AG04450 (cell line): ENCODE results near the gene CFAP54. TPM values are rescaled to one million over a fixed set of nuclear protein-coding genes. Genes with fewer than 3 reads are reported as not detected.

Experiments
- CTCF ChIA-PET: fragments of 300-600, 350-600 bp; formaldehyde crosslinking; extraction: SDS; loops from one replicate; lab custom pipeline; 2022; ENCODE audit warnings: antibody characterized with exemption, inconsistent platforms; lab: Charles Lee
- POLR2A ChIA-PET: fragments of 350-600 bp; formaldehyde crosslinking; extraction: SDS; loops from one replicate; lab custom pipeline; 2021; ENCODE audit warnings: antibody characterized with exemption, inconsistent platforms; lab: Yijun Ruan, JAX
- DNase-seq: peaks from one replicate; pipeline ENCODE4 v3.0.0-alpha.2; 2011; ENCODE audit warnings: low read depth, low spot score
- H3K27ac ChIP-seq: one replicate; pipeline ENCODE4 v1.5.1; 2012; ENCODE audit warnings: low read depth, low read length, control low read depth
- H3K27me3 ChIP-seq: one replicate; pipeline ENCODE4 v1.6.0; 2012; ENCODE audit warnings: low read length; ENCODE audit not compliant: control insufficient read depth, insufficient read depth
- H3K4me3 ChIP-seq: 2 replicates; pipeline ENCODE4 v1.5.1; 2011; ENCODE audit warnings: mild to moderate bottlenecking, low read depth, low read length, control low read depth
- H3K9me3 ChIP-seq: 2 replicates; pipeline ENCODE4 v1.5.1; 2012; ENCODE audit warnings: low read length; ENCODE audit not compliant: control insufficient read depth, insufficient read depth
- polyA plus RNA-seq: library from polyadenylated mRNA; depleted of rRNA; stranded (reverse); fragments of >200 nt; gene quantifications from 2 replicates; pipeline ENCODE4 v1.2.3, GENCODE V29; 2011
- TF ChIP-seq, protein P1 (sequence below): IDR thresholded peaks from 2 replicates; pipeline ENCODE4 v1.5.1; 2011; ENCODE audit warnings: low read depth, low read length, control low read depth, inconsistent platforms

Gene CFAP54
- polyA plus RNA-seq, 1 experiment: 0.82 TPM

DNA sequence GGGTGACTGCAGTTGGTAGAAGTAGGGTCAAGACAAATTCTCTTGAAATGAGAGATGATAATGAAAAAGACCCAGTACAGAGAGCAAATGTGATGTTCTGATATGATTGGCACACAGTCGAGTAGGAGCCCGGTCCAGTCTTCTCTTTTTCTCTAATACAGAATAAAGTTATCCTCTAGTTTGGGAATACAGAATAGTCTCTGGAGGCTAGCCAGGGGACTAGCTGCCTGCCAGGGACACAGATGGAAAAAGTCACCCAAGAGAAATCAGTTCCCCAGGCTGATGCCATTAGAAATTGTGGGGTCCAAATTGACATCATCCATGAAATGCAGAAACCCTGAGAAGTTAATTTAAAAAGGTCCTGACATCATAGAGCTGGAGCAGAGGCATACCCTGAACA, 240.5 kb downstream of the CFAP54 start:
- Histone ChIP-seq H3K4me3 (no peak overlapping the region), H3K27ac (no peak overlapping the region), H3K27me3 (no peaks in the 10 kb centered on the region), H3K9me3 (no peaks in the 10 kb centered on the region)
- ChIA-PET POLR2A (no interaction called here), CTCF (no interaction called here)
- TF ChIP-seq, protein P1, sequence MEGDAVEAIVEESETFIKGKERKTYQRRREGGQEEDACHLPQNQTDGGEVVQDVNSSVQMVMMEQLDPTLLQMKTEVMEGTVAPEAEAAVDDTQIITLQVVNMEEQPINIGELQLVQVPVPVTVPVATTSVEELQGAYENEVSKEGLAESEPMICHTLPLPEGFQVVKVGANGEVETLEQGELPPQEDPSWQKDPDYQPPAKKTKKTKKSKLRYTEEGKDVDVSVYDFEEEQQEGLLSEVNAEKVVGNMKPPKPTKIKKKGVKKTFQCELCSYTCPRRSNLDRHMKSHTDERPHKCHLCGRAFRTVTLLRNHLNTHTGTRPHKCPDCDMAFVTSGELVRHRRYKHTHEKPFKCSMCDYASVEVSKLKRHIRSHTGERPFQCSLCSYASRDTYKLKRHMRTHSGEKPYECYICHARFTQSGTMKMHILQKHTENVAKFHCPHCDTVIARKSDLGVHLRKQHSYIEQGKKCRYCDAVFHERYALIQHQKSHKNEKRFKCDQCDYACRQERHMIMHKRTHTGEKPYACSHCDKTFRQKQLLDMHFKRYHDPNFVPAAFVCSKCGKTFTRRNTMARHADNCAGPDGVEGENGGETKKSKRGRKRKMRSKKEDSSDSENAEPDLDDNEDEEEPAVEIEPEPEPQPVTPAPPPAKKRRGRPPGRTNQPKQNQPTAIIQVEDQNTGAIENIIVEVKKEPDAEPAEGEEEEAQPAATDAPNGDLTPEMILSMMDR: no peak
- no peak for DNase-seq

- H3K4me3 ChIP-seq: no peak overlapping the region
- ChIA-PET POLR2A (no interaction called here), CTCF (no interaction called here)
- no peaks in the 10 kb centered on the region for H3K27me3 ChIP-seq
- H3K27ac ChIP-seq: no peak overlapping the region
- DNase-seq: no peak
- TF ChIP-seq, protein P1: no peak
- H3K9me3 ChIP-seq: no peaks in the 10 kb centered on the region
Measured at GRCh38 chr12:96743606-96744005, 254.2 kb downstream of the CFAP54 start.

DNA sequence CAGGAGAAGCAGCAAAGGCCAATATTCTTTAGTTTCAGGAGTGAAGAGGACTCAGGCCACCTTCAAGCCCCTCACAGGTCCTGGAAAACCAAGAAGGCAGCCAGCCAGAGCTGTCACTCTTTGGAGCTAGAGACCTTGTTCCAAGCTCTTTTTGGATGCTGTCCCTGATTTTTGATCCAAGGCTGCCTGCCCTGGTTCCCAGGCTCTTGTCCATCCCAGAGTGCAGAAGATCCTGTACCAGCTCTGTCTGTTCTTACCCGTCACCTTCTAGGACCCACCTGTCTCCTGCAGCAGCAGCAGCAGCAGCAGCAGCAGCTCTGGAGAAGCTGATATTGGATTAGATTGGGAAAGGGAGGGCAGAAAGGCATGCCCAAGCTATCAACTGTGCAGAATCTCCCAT, 260.6 kb downstream of the CFAP54 start:
- ChIA-PET POLR2A (no interaction called here), CTCF (no interaction called here)
- no peak overlapping the region for H3K27ac ChIP-seq
- TF ChIP-seq, protein P1: no peak
- H3K9me3 ChIP-seq: no peaks in the 10 kb centered on the region
- no peak for DNase-seq
- H3K4me3 ChIP-seq: no peak overlapping the region
- no peaks in the 10 kb centered on the region for H3K27me3 ChIP-seq

DNA sequence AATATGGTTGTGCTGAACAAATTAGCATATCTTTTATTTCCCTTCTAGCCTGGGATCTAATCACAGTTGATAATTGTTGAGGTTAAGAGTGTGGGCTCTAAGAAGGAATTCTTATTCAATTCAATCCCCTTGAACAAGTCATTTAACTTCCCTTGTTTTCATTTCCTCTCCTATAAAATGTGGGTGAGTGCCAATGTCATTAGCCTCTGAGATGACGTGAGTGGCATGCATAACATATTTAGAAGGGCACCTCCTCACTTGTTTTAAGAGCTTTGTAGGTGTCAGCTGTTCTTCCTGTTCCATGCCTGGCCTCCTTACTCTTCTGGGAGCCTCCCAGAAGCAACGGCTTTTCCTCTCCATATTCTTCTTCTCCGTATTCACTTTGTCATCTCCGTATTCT, 262.2 kb downstream of the CFAP54 start:
- no peaks in the 10 kb centered on the region for H3K9me3 ChIP-seq
- DNase-seq: no peak
- CTCF ChIA-PET: no interaction called here

DNA sequence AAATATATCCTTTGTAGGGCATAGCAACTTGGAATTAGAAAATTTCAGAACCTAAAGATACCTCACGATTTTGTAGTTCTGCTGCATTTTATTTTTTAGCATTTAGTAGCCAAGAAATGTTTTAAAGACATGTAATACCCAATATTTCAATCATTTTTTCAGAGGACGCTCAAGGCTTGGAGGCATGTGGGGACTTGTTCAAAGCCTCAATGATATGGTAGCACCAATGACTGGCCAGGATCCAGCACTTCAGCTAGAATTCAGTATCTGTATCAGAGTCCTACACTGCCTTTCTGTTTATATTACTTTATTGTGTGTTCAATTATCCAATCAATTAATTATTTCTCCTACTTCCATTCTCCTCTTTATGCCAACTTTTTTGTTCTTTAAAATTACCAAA, 262.8 kb downstream of the CFAP54 start:
- CTCF ChIA-PET: no interaction called here
- no peak for DNase-seq
- TF ChIP-seq, protein P1: no peak
- no peak overlapping the region for H3K27ac ChIP-seq
- POLR2A ChIA-PET: no interaction called here
- no peaks in the 10 kb centered on the region for H3K27me3 ChIP-seq
- no peak overlapping the region for H3K4me3 ChIP-seq
- no peaks in the 10 kb centered on the region for H3K9me3 ChIP-seq

More for the DNA sequence above, 262.2 kb downstream of the CFAP54 start:
- H3K27ac ChIP-seq: no peak overlapping the region
- TF ChIP-seq, protein P1: no peak
- no peaks in the 10 kb centered on the region for H3K27me3 ChIP-seq
- POLR2A ChIA-PET: no interaction called here
- no peak overlapping the region for H3K4me3 ChIP-seq
